Hematopoietic multipotent progenitor cell treated with erythropoietin and hydrocortisone succinate and interleukin-3 and kit ligand, for 4 days (in vitro differentiated cells): ENCODE data around the gene CDIP1.

ENCODE experiments used
- DNase-seq: peaks from one replicate; pipeline ENCODE4 v3.0.0-alpha.2; 2015

Gene CDIP1

DNA sequence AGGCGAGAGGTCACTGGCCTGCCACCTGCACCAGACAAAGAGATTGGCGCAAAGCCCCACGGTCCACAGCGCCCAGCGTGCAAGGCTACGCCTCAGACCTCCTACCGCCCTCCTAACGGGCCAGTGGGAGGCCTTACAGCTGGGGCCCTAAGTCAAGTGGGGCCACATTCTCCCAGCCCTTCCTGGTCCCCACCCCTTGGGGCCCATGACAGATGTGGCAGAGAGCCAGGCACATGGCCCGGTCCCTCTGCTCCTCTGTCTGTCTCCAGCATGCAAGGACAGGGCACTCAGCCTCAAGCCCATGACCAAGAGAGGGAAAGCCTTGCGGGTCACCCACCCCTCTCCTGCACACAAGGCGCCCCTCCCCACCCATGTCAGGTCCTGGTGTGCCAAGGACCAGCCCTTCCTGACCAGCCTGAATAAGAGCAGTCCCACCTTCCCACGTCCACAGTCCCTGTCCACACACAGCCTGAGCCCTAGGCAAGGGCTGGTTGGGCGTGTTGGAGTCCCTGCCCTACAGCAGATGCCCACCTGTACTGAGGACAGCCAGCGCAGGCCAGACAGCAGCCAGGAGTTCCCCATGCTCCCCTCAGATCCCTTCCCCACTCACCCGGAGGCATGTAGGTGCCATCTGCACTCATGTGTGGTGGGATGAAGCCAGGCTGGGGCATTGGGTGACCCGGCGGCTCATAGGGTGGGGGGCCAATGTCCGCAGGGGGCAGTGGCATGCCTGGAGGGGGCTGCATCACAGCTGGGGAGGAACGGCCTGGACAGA, 25.3 kb downstream of the CDIP1 start:
- DNase-seq, result peak; percentile 69

DNA sequence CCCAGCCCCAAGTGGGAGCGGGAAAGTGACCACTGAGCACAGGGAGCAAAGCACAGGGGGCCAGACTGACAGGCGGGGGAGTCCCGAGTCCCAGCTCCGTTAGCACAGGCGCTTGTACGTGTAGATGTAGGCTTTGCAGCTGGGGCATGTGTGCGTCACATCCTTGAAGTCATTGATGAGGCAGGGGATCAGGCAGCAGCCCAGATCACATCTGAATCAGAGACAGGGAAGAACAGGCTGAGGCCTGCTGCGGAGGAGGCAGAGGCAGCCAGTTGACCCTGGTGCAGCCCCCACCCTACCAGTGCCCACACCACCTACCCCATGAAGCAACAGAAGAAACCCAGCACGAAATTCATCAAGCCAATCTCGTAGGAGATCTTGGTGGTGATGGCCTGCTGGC, 26.1 kb downstream of the CDIP1 start:
- no peak for DNase-seq

DNA sequence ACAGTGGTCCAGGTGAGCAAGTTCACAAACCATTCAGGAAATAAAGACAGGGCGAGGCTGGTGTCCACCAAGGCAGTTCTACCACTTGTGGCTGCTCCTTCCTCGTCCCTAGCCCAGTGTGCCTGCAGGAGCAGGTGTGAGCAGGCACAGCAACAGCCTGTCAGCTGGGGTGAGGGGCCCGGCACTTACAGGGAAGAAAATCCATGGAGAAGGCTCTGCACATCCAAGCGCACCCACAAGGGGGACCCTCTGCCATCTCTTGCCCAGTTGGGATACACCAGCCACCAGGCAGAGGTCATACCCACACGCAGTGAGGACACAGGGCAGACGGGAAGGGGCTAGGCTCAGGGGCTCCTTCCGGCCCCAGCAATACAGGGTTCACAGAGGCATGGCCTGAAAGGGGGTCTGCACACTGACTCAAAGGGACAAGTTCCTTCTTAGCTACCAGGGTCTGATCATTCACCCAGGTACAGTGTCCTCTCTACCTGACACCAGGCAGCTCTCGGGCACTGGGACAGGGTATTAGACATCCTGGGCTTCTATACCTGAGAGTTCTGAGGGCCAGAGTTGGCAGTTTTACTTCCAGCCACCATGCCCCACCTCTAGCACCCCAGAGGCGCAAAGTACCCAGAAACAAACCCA, 27.0 kb downstream of the CDIP1 start:
- DNase-seq, result peak; percentile 80

DNA sequence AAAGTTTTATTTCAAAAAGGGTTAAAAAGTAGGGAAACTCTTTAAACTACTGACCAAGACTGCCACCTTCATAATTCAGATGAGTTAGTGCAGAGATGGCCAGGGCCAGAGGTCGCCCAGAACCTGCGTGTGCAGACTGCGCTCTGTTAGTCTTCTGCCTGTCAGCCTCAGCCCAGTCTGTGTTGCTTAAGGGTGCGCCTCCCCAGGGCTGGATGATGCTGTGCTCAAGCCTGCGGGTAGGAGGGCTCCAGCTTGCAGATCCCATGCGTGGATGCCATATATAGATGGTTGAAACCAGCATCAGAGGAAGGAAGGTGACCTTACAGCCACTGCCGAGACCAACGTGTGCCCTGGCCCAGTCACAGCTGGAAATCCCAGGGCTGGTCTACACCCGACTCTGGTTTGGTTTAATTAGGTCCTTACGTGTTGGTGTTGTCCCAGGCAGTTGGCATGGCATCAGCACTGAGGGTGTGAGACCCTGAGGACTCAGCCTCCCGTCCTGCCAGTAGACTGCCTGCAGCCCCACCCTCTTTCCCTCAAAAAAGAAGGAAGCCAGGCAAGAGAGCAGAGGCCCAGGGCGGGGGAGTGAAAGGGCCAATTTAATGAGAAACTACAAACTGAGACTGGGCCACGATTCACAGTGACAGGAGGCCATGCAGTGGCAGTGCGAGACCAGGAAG, 27.7 kb downstream of the CDIP1 start:
- no peak for DNase-seq

DNA sequence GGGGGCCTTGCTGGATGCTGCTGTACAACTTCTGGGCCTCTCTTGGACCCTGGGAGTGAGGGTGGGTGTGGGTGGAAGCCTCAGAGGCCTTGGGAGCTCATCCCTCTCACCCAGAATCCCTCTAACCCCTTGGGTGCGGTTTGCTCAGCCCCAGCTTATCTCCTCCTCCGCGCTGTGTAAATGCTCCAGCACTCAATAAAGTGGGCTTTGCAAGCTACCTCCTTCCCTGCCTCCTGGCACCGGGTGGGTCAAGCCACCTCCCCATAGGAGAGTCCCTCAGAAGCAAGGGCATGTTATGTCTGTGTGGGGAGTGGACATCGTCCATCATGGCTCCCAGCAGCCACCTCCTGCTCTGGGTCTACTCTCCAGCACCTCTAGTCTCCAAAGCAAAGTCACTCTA, 28.4 kb downstream of the CDIP1 start:
- no peak for DNase-seq

DNA sequence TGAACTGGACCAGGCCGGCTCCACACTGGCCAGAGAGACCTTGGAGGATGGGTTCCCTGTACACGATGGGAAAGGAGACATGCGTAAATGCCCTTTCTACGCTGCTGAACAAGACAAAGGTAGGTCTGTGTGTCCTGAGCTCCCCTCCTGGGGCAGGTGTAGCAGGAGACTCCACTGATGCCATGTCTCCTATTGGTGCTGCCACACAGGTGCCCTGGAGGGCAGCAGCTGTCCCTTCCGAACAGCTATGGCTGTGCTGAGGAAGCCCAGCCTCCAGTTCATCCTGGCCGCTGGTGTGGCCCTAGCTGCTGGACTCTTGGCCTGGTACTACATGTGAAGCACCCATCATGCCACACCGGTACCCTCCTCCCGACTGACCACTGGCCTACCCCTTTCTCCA, 29.2 kb downstream of the CDIP1 start:
- DNase-seq, result no peak

DNA sequence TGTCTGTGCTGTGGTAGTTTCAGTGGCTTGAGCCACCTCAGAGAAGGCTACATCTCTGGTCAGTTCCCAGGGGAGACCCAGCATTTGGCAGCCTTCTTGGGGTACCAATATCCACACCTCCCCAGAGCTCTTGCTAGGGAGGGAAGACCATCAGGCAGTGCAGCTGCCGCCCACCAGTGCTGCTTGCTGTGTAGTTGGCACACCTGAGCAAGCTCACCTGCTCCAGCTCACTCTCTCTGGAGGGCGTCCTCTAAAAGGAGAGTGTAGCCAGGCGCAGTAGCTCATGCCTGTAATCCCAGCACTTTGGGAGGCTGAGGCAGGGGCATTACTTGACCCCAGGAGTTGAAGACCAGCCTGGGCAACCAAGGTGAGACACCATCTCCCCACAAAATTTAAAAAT, 29.8 kb downstream of the CDIP1 start:
- no peak for DNase-seq

DNA sequence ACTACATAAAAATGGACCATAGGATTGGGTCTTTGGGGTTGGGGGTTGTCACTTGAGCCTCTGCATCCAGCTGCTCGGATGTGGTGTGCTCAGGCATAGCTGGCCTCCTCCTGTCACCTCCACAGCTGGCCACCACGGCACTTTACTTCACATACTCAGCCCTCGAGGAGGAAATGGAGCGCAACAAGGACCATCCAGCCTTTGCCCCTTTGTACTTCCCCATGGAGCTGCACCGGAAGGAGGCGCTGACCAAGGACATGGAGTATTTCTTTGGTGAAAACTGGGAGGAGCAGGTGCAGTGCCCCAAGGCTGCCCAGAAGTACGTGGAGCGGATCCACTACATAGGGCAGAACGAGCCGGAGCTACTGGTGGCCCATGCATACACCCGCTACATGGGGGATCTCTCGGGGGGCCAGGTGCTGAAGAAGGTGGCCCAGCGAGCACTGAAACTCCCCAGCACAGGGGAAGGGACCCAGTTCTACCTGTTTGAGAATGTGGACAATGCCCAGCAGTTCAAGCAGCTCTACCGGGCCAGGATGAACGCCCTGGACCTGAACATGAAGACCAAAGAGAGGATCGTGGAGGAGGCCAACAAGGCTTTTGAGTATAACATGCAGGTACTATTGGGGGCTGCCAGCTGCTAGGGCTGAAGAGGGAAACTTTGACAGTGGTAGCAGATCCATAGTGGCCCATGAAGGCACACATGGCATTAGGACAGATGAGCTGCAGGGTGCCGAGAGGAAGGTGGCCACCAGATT, 30.8 kb downstream of the CDIP1 start:
- DNase-seq, result no peak

DNA sequence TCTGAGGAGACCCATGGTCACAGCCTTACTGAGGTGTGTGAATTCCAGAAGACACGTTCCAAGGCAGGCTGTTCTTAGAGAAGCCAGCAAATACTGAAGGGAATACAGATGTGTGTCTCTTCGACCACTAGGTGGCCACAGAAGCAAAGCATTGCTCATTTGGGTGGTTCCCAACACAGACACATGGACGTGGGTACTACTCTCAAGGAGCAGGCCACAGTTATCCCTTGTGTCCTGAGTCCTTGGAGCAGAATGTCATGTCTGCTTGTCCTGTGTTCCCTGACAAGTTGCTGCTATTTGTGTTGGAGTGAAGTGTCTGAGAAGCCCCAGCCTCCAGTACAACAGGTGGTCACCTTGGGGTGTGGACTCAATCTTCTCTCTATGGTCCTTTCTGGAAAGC, 32.1 kb downstream of the CDIP1 start:
- peak; percentile 92 for DNase-seq

DNA sequence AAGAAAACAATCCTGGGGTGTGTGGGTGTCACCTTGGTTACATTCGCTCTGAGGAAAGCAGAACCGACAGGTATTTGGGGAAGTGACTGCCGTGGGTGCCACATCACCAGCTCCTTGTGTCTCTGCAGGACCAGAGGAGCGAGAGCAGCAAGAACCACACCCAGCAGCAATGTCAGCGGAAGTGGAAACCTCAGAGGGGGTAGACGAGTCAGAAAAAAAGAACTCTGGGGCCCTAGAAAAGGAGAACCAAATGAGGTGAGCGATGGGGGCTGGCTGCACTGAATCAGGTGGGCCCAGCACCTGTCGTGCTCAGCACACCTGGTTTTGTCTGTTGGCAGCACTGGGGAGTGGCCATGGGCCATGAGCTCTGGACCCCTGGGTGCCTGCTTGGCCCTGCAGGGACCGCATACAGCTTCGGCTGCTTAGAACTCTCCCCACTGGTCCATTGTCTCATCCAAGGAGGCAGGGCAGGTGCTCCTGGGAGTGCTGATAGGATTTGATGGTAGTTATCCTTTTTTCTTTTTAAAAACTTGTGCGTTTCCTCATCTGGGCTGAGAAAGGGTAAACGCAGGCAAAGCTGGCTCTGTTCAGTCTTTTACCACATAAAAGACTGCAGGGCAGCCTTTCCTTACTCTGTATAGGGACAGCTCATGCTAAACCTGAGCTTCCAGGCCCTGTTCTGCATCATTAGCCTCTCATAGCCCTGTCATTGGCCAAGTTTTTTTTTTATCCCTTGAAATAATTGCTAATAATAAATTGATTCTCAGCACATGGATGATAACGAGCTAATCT, 33.0 kb downstream of the CDIP1 start:
- DNase-seq, result peak; percentile 88

DNA sequence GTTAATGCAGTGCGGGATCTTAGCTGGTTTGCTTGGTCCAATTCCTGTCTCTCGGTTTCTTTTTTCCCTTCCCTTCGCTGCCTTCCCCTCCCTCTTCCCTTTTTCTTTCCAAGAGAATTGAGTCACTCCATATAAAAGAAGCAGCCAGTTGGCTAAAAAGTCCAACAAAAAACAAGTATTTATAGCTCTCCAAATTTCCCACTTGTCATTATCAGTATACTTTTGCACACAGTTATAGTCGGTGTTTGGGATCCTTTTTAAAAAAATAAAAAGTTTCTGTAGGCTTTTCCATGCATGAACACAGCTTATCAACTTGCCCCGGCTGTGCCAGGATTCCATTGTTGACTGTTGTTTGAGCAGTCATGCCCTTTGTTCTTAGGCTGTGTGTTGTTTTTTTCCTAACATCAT, 37.5 kb downstream of the CDIP1 start:
- DNase-seq, result no peak

DNA sequence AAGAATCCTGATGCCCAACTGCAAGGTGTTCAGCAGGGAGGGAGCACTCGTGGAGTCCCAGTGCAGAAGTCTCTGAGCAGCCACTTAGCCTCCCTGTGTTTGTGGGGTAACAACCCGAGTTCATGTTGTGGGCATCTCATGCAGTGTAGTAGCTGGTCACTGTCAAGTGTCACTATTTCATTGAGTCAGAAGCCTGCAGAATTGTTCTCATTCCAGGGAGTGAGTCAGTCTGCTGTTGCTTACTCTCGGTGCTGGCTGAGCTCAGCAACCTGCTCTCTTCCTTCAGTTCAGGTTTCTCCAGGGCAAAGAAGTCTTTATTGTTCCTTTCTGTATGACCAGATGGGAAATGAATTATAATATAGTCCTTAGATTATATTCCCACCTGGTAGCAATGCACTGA, 38.3 kb downstream of the CDIP1 start:
- no peak for DNase-seq

DNA sequence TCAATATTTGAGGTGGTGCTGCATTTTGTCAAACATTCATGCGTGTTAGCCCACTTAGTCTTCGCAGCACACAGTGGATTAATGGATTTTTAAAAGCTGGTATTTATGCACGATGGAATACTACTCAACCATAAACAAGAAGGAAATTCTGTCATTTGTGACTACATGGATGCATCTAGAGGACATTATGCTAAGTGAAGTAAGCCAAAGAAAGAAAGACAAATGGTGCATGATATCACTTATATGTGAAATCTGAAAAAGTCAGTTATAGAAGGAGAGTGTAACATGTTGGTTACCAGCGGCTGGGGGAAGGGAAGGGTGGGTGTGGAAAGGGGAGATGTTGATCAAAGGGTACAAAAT, 39.4 kb downstream of the CDIP1 start:
- no peak for DNase-seq

DNA sequence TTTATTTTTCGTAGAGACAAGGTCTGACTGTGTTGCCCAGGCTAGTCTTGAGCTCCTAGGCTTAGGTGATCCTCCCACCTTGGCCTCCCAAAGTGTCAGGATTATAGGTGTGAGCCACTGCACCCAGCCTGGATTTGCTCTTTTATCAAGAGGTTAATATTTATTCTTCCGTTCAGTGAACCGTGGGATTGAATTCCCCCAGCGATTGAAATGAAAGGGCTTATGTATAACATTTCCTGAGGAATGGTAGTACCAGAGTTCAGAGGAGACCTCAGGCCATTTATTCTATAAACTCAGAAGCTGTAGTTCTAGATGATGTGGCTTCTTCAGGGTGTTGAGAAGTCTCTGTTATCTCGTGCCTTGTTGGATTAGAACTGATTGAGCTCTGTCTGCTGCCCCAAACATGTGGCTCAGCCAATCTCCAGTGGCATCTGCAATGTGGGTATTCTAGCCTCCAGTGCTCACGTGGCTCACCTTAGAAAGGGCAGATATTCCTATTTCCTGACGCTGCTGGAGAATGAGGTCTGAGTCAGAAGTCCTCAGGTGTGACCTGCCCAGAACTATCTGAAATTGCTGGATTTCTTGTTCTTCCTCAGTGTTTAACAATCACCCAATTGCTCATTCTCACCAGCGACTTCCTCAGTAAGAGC, 39.9 kb downstream of the CDIP1 start:
- DNase-seq, result no peak

DNA sequence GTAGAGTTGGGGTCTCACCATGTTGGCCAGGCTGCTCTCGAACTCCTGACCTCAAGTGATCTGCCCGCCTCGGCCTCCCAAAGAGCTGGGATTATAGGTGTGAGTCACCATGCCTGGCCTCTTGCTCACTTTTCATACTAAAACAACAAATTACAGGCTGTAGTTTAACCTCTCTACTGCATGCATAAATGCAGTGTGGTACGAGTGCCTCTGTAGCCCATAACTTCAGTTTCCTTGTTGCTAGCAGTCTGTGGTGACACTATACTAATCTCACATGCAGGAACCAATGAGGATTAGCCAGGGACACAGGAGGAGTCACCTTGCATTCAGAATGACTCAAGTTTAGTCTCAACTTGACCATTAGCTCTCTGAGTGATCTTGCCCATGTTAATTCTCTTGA, 42.3 kb downstream of the CDIP1 start:
- DNase-seq, result no peak

DNA sequence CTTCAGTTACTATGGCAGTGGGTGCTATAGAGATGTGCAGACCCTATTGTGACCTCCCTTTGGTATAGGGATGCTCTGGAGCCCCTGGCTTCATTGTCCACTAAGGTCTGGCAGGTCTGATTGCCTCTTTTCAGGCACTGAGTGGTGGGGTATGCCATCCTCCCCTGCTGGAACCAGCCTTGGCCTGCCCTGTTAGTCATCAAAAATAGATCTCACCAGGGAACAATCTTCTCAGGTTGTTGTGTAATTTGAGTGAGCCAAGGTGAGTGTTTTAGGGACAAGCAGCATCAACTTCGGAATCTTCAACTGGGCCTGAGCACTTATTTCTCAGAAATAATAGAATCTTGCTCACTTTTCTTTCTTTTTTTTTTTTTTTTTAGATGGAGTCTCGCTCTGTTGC, 42.8 kb downstream of the CDIP1 start:
- DNase-seq, result no peak

DNA sequence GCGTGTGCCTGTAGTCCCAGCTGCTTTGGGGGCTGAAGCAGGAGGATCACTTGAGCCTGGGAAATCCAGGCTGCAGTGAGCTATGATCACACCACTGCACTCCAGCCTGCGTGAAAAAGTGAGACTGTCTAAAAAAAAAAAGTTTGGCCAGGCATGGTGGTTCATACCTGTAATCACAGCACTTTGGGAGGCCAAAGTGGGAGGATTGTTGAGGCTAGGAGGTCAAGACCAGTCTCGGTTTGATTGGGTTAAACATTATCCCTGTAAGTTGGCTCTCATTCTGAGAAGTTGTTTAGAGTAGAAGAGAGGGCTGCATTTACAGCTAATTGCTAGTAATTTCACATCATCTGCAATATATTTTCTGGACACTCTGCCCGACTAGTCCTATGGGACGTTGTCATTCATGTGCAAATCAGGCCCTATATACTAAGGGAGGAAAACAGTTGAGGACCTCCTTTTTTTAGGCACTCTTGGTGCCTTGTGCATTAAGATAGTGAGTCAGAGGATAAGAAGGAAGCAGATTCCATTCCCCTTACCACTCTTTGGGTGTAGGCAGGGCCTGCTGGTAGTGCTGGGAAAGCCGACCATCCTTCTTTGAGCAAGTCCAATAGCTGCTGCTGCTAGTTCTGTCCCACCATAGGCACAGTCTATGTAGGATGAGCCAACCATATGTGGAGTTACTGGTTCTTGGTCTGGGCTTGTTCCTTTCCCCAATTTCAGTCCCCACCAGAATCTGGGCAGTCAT, 43.7 kb downstream of the CDIP1 start:
- DNase-seq, result no peak

DNA sequence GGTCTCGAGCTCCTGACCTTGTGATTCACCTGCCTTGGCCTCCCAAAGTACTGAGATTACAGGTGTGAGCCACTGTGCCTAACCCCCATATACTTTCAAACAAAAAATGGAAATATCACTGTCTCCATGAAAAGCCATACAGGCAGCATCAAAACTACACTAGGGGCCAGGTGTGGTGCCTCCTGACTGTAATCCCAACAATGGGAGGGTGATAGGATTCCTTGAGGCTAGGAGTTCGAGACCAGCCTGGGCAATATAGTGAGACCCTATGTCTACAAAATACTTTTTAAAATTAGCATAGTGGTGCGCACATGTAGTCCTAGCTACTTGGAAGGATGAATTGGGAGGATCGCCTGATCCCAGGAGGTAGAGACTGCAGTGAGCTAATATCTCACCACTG, 46.7 kb downstream of the CDIP1 start:
- no peak for DNase-seq

DNA sequence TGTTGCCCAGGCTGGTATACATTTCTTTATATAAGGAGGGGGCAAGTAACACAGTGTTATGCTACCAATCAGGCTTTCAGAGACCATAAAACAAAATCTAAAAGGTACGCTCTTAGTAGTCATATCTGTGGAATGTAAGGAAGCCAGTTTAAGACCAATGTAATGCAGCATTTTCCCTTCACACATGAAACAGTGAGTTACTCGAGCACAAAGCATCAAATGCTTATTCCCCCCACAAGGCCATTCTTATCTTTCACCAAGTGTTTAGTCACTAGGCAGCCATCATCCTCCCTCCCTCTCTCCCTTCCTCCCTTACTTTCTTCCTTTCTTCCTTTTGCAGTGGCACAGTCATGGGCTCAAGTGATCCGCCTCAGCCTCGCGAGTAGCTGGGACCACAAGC, 49.5 kb downstream of the CDIP1 start:
- DNase-seq, result no peak

DNA sequence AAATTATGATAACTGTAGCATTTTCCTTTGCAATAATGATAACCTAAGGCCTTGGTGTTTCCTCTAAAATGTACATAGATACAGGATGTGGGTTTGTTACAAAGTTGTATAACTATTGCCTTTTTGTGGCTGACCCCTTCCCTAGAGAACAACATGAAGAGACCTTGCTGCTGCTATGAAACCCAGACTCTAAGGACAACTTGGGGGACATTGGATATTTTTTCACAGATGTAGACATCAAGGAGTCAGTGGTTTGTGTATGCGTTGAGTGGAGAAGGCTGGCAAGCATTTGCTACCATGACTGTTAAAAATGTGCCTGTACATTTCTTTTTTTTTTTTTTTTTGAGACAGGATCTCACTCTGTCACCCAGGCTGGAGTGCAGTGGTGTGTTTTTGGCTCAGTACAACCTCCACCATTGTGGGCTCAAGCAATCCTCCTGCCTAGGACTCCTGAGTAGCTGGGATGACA, 50.0 kb downstream of the CDIP1 start:
- peak; percentile 53 for DNase-seq

DNA sequence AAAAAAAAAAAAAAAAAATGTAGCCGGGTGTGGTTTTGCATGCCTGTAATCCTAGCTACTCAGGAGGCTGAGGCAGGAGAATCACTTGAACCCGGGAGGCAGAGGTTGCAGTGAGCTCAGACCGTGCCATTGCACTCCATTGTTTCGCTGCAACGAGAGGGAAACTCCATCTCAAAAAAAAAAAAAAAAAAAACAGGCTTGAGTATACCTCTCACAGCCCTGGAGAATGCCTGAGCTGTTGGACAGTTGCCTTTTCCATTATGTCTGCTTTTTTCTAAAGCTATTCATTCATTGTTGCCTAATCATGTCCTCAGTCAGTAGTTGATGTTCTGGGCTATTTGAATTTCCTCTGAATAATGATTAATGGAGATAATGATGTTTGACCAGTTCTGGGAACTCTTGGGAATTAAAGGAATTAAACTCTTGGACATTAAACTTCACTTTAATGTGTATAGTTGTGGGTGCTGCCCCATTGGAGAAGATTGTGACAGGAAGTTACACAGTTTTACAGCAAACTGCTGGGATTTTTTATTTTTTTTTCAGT, 50.5 kb downstream of the CDIP1 start:
- no peak for DNase-seq
